Lung (tissue), 16 donors: ENCODE measurements around the gene ZNRF2. TPM values are rescaled to one million over a fixed set of nuclear protein-coding genes. Genes with fewer than 3 reads are reported as not detected.

Source experiments
- ATAC-seq: fragments of 200-7000 bp; cut with Tn5 transposase; one replicate; pipeline ENCODE4 v1.9.1; 2020; ENCODE audit warnings: moderate number of reproducible peaks; ENCODE audit not compliant: insufficient read depth, low FRiP score
- DNase-seq, 3 donors: peaks; one replicate each; pipeline ENCODE4 v3.0.0-alpha.2; 2013 to 2017
- H3K27ac ChIP-seq, 2 donors: one replicate each; pipeline ENCODE4 v1.5.1; 2013; ENCODE audit warnings: mild to moderate bottlenecking in 2 of 2, moderate library complexity in 2 of 2, control low read depth in 1 of 2, inconsistent platforms in 1 of 2, low read depth in 1 of 2, low read length in 1 of 2
- H3K27me3 ChIP-seq, 3 donors: one replicate each; pipeline ENCODE4 v1.5.1; 2013; ENCODE audit warnings: low read length in 2 of 3; ENCODE audit not compliant: control insufficient read depth in 3 of 3, insufficient read depth in 3 of 3
- H3K36me3 ChIP-seq, 4 donors: one replicate each; pipeline ENCODE4 v1.5.1; 2013; ENCODE audit warnings: low read length in 4 of 4, mild to moderate bottlenecking in 1 of 4, moderate library complexity in 1 of 4; ENCODE audit not compliant: control insufficient read depth in 4 of 4, insufficient read depth in 4 of 4
- H3K4me1 ChIP-seq, 5 donors: one replicate each; pipeline ENCODE4 v1.5.1; 2013; ENCODE audit warnings: low read length in 5 of 5, mild to moderate bottlenecking in 2 of 5, moderate library complexity in 1 of 5; ENCODE audit not compliant: control insufficient read depth in 5 of 5, insufficient read depth in 5 of 5
- H3K4me3 ChIP-seq: one replicate; pipeline ENCODE4 v1.5.1; 2013; ENCODE audit warnings: mild to moderate bottlenecking, control low read depth, moderate library complexity
- H3K9ac ChIP-seq, 2 donors: one replicate each; pipeline ENCODE4 v1.5.1; 2013; ENCODE audit warnings: low read length in 2 of 2, control low read depth in 1 of 2; ENCODE audit not compliant: insufficient read depth in 1 of 2
- H3K9me3 ChIP-seq, 4 donors: one replicate each; pipeline ENCODE4 v1.5.1; 2013; ENCODE audit warnings: low read length in 3 of 4, mild to moderate bottlenecking in 1 of 4, moderate library complexity in 1 of 4; ENCODE audit not compliant: control insufficient read depth in 4 of 4, insufficient read depth in 3 of 4
- CTCF ChIP-seq: IDR thresholded peaks from 2 replicates; pipeline ENCODE4 v1.5.1; 2012; ENCODE audit warnings: mild to moderate bottlenecking; ENCODE audit errors: control extremely low read depth, extremely low read depth
- WGBS, 2 donors: extraction: QIAGEN DNeasy Blood & Tissue Kit; methylation state at CpG; one replicate each; pipeline ENCODE4 v1.1.7; 2013; 5-methylcytosine and 5-hydroxymethylcytosine counted together
- long read RNA-seq, 5 donors: transcript quantifications; one replicate each; lab custom pipeline, GENCODE V29; 2026
- polyA plus RNA-seq, 2 donors: library from polyadenylated mRNA; stranded (reverse); fragments of 200-250 nt; gene quantifications; one replicate each; pipeline ENCODE4 v1.2.1, GENCODE V29; 2013
- total RNA-seq, 2 donors: library from RNA; depleted of rRNA in 1 of 2; stranded (reverse); fragments of >200 nt in 1 of 2; gene quantifications; one replicate each; pipeline ENCODE4 v1.2.1, GENCODE V29; 2014 to 2021
- donor health status: control.
- donor health status: control.
- donor health status: Bipolar disorder and iron deficiency.
- donor health status: healthy.
- donor health status: DM: yes; HTN: yes; CAD: no.

The ZNRF2 gene
- total RNA-seq (10 to 100 TPM; 19.0 to 27.6 TPM), polyA plus RNA-seq (10 to 100 TPM in 1 of 2 donors, 1 to 10 TPM in 1; 5.9 to 11.7 TPM)
- long read RNA-seq, donor 1, transcript ZNRF2-201 (5 exons, 3,460 nt), result major isoform, 13 of 18 reads
- long read RNA-seq, donor 1, partial matches to known transcripts, result 5 of 18 reads
- long read RNA-seq, donor 1, other reads (novel, unspliced or antisense), result 0 of 18 reads
- long read RNA-seq, donor 2, transcript ZNRF2-201 (5 exons, 3,460 nt), result major isoform, 5 of 5 reads
- long read RNA-seq, donor 2, partial matches to known transcripts, result 0 of 5 reads
- long read RNA-seq, donor 2, other reads (novel, unspliced or antisense), result 0 of 5 reads
- long read RNA-seq, donor 3, partial matches to known transcripts, result 0 of 4 reads
- long read RNA-seq, donor 3, other reads (novel, unspliced or antisense), result 0 of 4 reads
- long read RNA-seq, donor 4, partial matches to known transcripts, result 0 of 1 reads
- long read RNA-seq, donor 4, other reads (novel, unspliced or antisense), result 0 of 1 reads
- long read RNA-seq, donor 5, transcript ZNRF2-201 (5 exons, 3,460 nt), result major isoform, 7 of 12 reads
- long read RNA-seq, donor 5, partial matches to known transcripts, result 5 of 12 reads
- long read RNA-seq, donor 5, other reads (novel, unspliced or antisense), result 0 of 12 reads

GRCh38 chr7:30284298-30285066 is at the start of gene ZNRF2:
Gene ZNRF2 (plus strand): TSS chr7:30284597. CDS start chr7:30285358, 761 bp downstream.
- peak; percentile 93 for ATAC-seq
- peak within 1 kb of the TSS; percentile 44 to 82 for H3K9ac ChIP-seq
- WGBS, 2 donors, result 0% methylated on average over 74 to 96 of the region's 96 CpGs

GRCh38 chr7:30237271-30237695 is 47.1 kb upstream of the ZNRF2 start:
- no peak for TF ChIP-seq CTCF
- Histone ChIP-seq H3K9ac (no peak overlapping the region), H3K4me3 (no peak overlapping the region), H3K9me3 (no peaks in the 10 kb centered on the region), H3K4me1 (peaks cover 0 to 11% (median 0%) of the 10 kb centered on the region in 5 donors), H3K27ac (no peak overlapping the region), H3K36me3 (no peaks in the 10 kb centered on the region), H3K27me3 (no peaks in the 10 kb centered on the region)
- WGBS, 2 donors, result 56 to 76% methylated on average over 1 of the region's 1 CpG
- ATAC-seq (no peak), DNase-seq (peak in 1 of 3 donors; percentile 14)

More at GRCh38 chr7:30284298-30285066, at the start of gene ZNRF2:
- Histone ChIP-seq H3K27me3 (no peaks in the 10 kb centered on the region), H3K4me3 (peak within 1 kb of the TSS; percentile 84), H3K27ac (peak within 1 kb of the TSS; percentile 100), H3K36me3 (no peaks in the 10 kb centered on the region), H3K9me3 (no peaks in the 10 kb centered on the region), H3K4me1 (peaks cover 0 to 2% (median 0%) of the 10 kb centered on the region in 5 donors)
- DNase-seq, result peak; percentile 95 to 97 (median 96)
- TF ChIP-seq CTCF, result peak; percentile 16

GRCh38 chr7:30238721-30239441 is 45.5 kb upstream of the ZNRF2 start:
- Histone ChIP-seq H3K4me1 (peaks cover 0 to 11% (median 0%) of the 10 kb centered on the region in 5 donors), H3K9me3 (no peaks in the 10 kb centered on the region), H3K27ac (no peak overlapping the region), H3K36me3 (no peaks in the 10 kb centered on the region), H3K4me3 (no peak overlapping the region), H3K9ac (no peak overlapping the region), H3K27me3 (no peaks in the 10 kb centered on the region)
- no peak for TF ChIP-seq CTCF
- peak; percentile 42 for ATAC-seq
- DNase-seq, result peak; percentile 51 to 66 (median 64)
